Activated T-cell treated with anti-CD3 and anti-CD28 coated beads, Interleukin-2, amount 50 U/mL, for 24 hours (primary cell): ENCODE measurements around the gene RGS3.
A peak's percentile ranks its signal among the peaks of the same experiment; 100 is the strongest.

Experiments
- DNase-seq: peaks from one replicate; pipeline ENCODE4 v3.0.0-alpha.2; 2020
- H3K27ac Mint-ChIP-seq: 2 replicates; pipeline ENCODE4 v1.8.0; 2020; ENCODE audit warnings: mild to moderate bottlenecking, mixed read lengths
- H3K27me3 Mint-ChIP-seq: 2 replicates; pipeline ENCODE4 v1.8.0; 2020; ENCODE audit warnings: mixed read lengths
- H3K36me3 Mint-ChIP-seq: 2 replicates; pipeline ENCODE4 v1.8.0; 2020; ENCODE audit warnings: low read depth, mixed read lengths
- H3K4me1 Mint-ChIP-seq: 2 replicates; pipeline ENCODE4 v1.8.0; 2020; ENCODE audit warnings: low read depth, mixed read lengths
- H3K4me3 Mint-ChIP-seq: 2 replicates; pipeline ENCODE4 v1.8.0; 2020; ENCODE audit warnings: mild to moderate bottlenecking, moderate library complexity, mixed read lengths
- H3K9me3 Mint-ChIP-seq: 2 replicates; pipeline ENCODE4 v1.8.0; 2020; ENCODE audit warnings: mixed read lengths

Gene RGS3

GRCh38 chr9:113530022-113530635 is 66.6 kb downstream of the RGS3 start:
- Mint-ChIP-seq H3K4me1 (peaks cover 25% of the 10 kb centered on the region), H3K9me3 (no peaks in the 10 kb centered on the region), H3K36me3 (peaks cover 87% of the 10 kb centered on the region), H3K27ac (no peak overlapping the region), H3K4me3 (no peak overlapping the region), H3K27me3 (no peaks in the 10 kb centered on the region)
- DNase-seq = no peak

GRCh38 chr9:113530942-113531341 is 67.4 kb downstream of the RGS3 start:
- peaks cover 87% of the 10 kb centered on the region for H3K36me3 Mint-ChIP-seq
- H3K27ac Mint-ChIP-seq = no peak overlapping the region
- H3K27me3 Mint-ChIP-seq = no peaks in the 10 kb centered on the region
- no peak for DNase-seq
- H3K9me3 Mint-ChIP-seq = no peaks in the 10 kb centered on the region
- peaks cover 17% of the 10 kb centered on the region for H3K4me1 Mint-ChIP-seq
- H3K4me3 Mint-ChIP-seq = no peak overlapping the region

GRCh38 chr9:113531919-113532808 is 68.6 kb downstream of the RGS3 start:
- Mint-ChIP-seq H3K27ac (no peak overlapping the region), H3K4me3 (no peak overlapping the region), H3K27me3 (no peaks in the 10 kb centered on the region), H3K4me1 (peaks cover 5% of the 10 kb centered on the region), H3K9me3 (no peaks in the 10 kb centered on the region), H3K36me3 (peaks cover 88% of the 10 kb centered on the region)
- no peak for DNase-seq

- H3K36me3 Mint-ChIP-seq = peaks cover 88% of the 10 kb centered on the region
These were observed 69.3 kb downstream of the RGS3 start for GRCh38 chr9:113532809-113533190.

GRCh38 chr9:113533335-113534225 is 70.1 kb downstream of the RGS3 start:
- H3K4me3 Mint-ChIP-seq = no peak overlapping the region

More at GRCh38 chr9:113532809-113533190, 69.3 kb downstream of the RGS3 start:
- Mint-ChIP-seq H3K9me3 (no peaks in the 10 kb centered on the region), H3K27me3 (no peaks in the 10 kb centered on the region), H3K4me1 (peaks cover 6% of the 10 kb centered on the region), H3K4me3 (no peak overlapping the region), H3K27ac (no peak overlapping the region)
- DNase-seq = no peak

GRCh38 chr9:113535756-113536155 is 72.2 kb downstream of the RGS3 start:
- no peak for DNase-seq
- Mint-ChIP-seq H3K9me3 (no peaks in the 10 kb centered on the region), H3K36me3 (peaks cover 87% of the 10 kb centered on the region), H3K4me1 (peaks cover 6% of the 10 kb centered on the region), H3K27me3 (no peaks in the 10 kb centered on the region), H3K27ac (no peak overlapping the region), H3K4me3 (no peak overlapping the region)

More at GRCh38 chr9:113533335-113534225, 70.1 kb downstream of the RGS3 start:
- Mint-ChIP-seq H3K36me3 (peaks cover 88% of the 10 kb centered on the region), H3K27me3 (no peaks in the 10 kb centered on the region), H3K4me1 (peaks cover 6% of the 10 kb centered on the region), H3K27ac (peak overlapping the region; percentile 29), H3K9me3 (no peaks in the 10 kb centered on the region)
- DNase-seq = no peak

GRCh38 chr9:113536166-113536482 is 72.6 kb downstream of the RGS3 start:
- Mint-ChIP-seq H3K27ac (no peak overlapping the region), H3K36me3 (peaks cover 87% of the 10 kb centered on the region), H3K27me3 (no peaks in the 10 kb centered on the region), H3K9me3 (no peaks in the 10 kb centered on the region), H3K4me1 (peaks cover 6% of the 10 kb centered on the region), H3K4me3 (no peak overlapping the region)
- no peak for DNase-seq

- no peak for DNase-seq
- peaks cover 86% of the 10 kb centered on the region for H3K36me3 Mint-ChIP-seq
- no peaks in the 10 kb centered on the region for H3K9me3 Mint-ChIP-seq
- no peaks in the 10 kb centered on the region for H3K27me3 Mint-ChIP-seq
- peaks cover 7% of the 10 kb centered on the region for H3K4me1 Mint-ChIP-seq
- no peak overlapping the region for H3K27ac Mint-ChIP-seq
- no peak overlapping the region for H3K4me3 Mint-ChIP-seq
These were observed 73.1 kb downstream of the RGS3 start for GRCh38 chr9:113536483-113537228.

- no peak for DNase-seq
- H3K4me3 Mint-ChIP-seq = no peak overlapping the region
- no peak overlapping the region for H3K27ac Mint-ChIP-seq
- H3K36me3 Mint-ChIP-seq = peaks cover 86% of the 10 kb centered on the region
- no peaks in the 10 kb centered on the region for H3K27me3 Mint-ChIP-seq
- no peaks in the 10 kb centered on the region for H3K9me3 Mint-ChIP-seq
- peaks cover 12% of the 10 kb centered on the region for H3K4me1 Mint-ChIP-seq
These were observed 73.8 kb downstream of the RGS3 start for GRCh38 chr9:113537229-113537810.

- H3K36me3 Mint-ChIP-seq = peaks cover 86% of the 10 kb centered on the region
- no peak overlapping the region for H3K4me3 Mint-ChIP-seq
- H3K9me3 Mint-ChIP-seq = no peaks in the 10 kb centered on the region
- no peaks in the 10 kb centered on the region for H3K27me3 Mint-ChIP-seq
- DNase-seq = no peak
- peaks cover 13% of the 10 kb centered on the region for H3K4me1 Mint-ChIP-seq
- no peak overlapping the region for H3K27ac Mint-ChIP-seq
These were observed 74.6 kb downstream of the RGS3 start for GRCh38 chr9:113538131-113538530.

GRCh38 chr9:113538701-113539430 is 75.3 kb downstream of the RGS3 start:
- Mint-ChIP-seq H3K27ac (no peak overlapping the region), H3K9me3 (no peaks in the 10 kb centered on the region), H3K36me3 (peaks cover 88% of the 10 kb centered on the region), H3K4me1 (peaks cover 15% of the 10 kb centered on the region), H3K27me3 (no peaks in the 10 kb centered on the region), H3K4me3 (no peak overlapping the region)
- no peak for DNase-seq

GRCh38 chr9:113540466-113540865 is 76.9 kb downstream of the RGS3 start:
- peaks cover 95% of the 10 kb centered on the region for H3K36me3 Mint-ChIP-seq
- H3K27me3 Mint-ChIP-seq = no peaks in the 10 kb centered on the region
- DNase-seq = no peak
- peaks cover 15% of the 10 kb centered on the region for H3K4me1 Mint-ChIP-seq
- H3K4me3 Mint-ChIP-seq = no peak overlapping the region
- peak overlapping the region; percentile 34 for H3K27ac Mint-ChIP-seq
- H3K9me3 Mint-ChIP-seq = no peaks in the 10 kb centered on the region
